PC-9 (cell line): ENCODE measurements around the gene CCDC85A. TPM values are rescaled to one million over a fixed set of nuclear protein-coding genes. Genes with fewer than 3 reads are reported as not detected.

Experiments used
- BruUV-seq: library from RNA; stranded (reverse); fragments of 400-500 nt; replicated peaks from 2 replicates; lab custom pipeline; 2021; lab: Mats Ljungman, UMichigan
- CTCF ChIA-PET: fragments of 300-600 bp; sonication (Branson Sonifier 250); formaldehyde crosslinking; loops from one replicate; lab custom pipeline; 2022; ENCODE audit warnings: antibody characterized with exemption; lab: Charles Lee
- POLR2A ChIA-PET: fragments of 300-600 bp; sonication (Branson Sonifier 250); formaldehyde crosslinking; loops from one replicate; lab custom pipeline; 2022; ENCODE audit warnings: antibody characterized with exemption; ENCODE audit not compliant: unreplicated experiment; lab: Charles Lee
- DNase-seq, 2 experiments: peaks; one replicate each; pipeline versions ENCODE4 v3.0.0 to v3.0.0-alpha.2; 2015 to 2022; ENCODE audit warnings: mixed read lengths in 1 of 2
- H2AFZ ChIP-seq: fragments of 200-600 bp; sonication (generic); 2 replicates; pipeline ENCODE4 v1.8.1; 2017; ENCODE audit warnings: antibody characterized with exemption
- H3F3A ChIP-seq: fragments of 200-600 bp; sonication (generic); 2 replicates; pipeline ENCODE4 v1.8.1; 2017; ENCODE audit warnings: antibody characterized with exemption, mild to moderate bottlenecking, low read depth; ENCODE audit not compliant: insufficient read depth
- H3K27ac ChIP-seq: fragments of 200-600 bp; sonication (generic); 2 replicates; pipeline ENCODE4 v1.6.1; 2016; ENCODE audit warnings: mixed run types
- H3K27me3 ChIP-seq: fragments of 200-600 bp; sonication (generic); 2 replicates; pipeline ENCODE4 v1.6.1; 2016; ENCODE audit warnings: low read depth, mixed run types; ENCODE audit not compliant: insufficient read depth
- H3K36me3 ChIP-seq: fragments of 200-600 bp; sonication (generic); 2 replicates; pipeline ENCODE4 v1.6.1; 2016; ENCODE audit warnings: low read depth, mixed run types
- H3K4me1 ChIP-seq: fragments of 200-600 bp; sonication (generic); replicated peaks from 2 replicates; pipeline ENCODE4 v1.6.1; 2016; ENCODE audit warnings: mixed run types; ENCODE audit not compliant: insufficient read depth
- H3K4me2 ChIP-seq: fragments of 200-600 bp; sonication (generic); 2 replicates; pipeline ENCODE4 v1.6.1; 2017; ENCODE audit warnings: mixed run types
- H3K4me3 ChIP-seq: fragments of 200-600 bp; sonication (generic); 2 replicates; pipeline ENCODE4 v1.6.1; 2016; ENCODE audit warnings: mixed run types
- H3K79me2 ChIP-seq: fragments of 200-600 bp; sonication (generic); 2 replicates; pipeline ENCODE4 v1.6.1; 2017; ENCODE audit warnings: low read depth, mixed run types
- H3K9me2 ChIP-seq: fragments of 200-600 bp; sonication (generic); 2 replicates; pipeline ENCODE4 v1.8.1; 2017; ENCODE audit warnings: mild to moderate bottlenecking; ENCODE audit not compliant: insufficient read depth
- H3K9me3 ChIP-seq: fragments of 200-600 bp; sonication (generic); 2 replicates; pipeline ENCODE4 v1.8.1; 2016; ENCODE audit warnings: low read depth; ENCODE audit not compliant: insufficient read depth
- H4K20me1 ChIP-seq: fragments of 200-600 bp; sonication (generic); 2 replicates; pipeline ENCODE4 v1.8.1; 2017; ENCODE audit not compliant: insufficient read depth
- CTCF ChIP-seq: fragments of 200-600 bp; sonication (generic); conservative IDR thresholded peaks from 2 replicates; pipeline ENCODE4 v1.6.1; 2017; ENCODE audit warnings: mixed run types, antibody characterized with exemption, mild to moderate bottlenecking, moderate library complexity
- EZH2 ChIP-seq: fragments of 200-600 bp; sonication (generic); IDR thresholded peaks from 2 replicates; pipeline ENCODE4 v1.8.0; 2017; ENCODE audit warnings: antibody characterized with exemption, low read depth
- intact Hi-C: fragments of 100-400 bp; cut with micrococcal nuclease; formaldehyde crosslinking; loops from one replicate; pipeline ENCODE4 v1.10.0; 2022; ENCODE audit not compliant: unreplicated experiment
- total RNA-seq: library from RNA; stranded (reverse); gene quantifications from 2 replicates; pipeline ENCODE4 v1.2.3, GENCODE V29; 2021

CCDC85A gene
- total RNA-seq, 1 experiment from 2014 or later, result not detected

GRCh38 chr2:56372071-56372656, 188.4 kb downstream of the CCDC85A start:
- H3K9me3 ChIP-seq, result no peaks in the 10 kb centered on the region
- H3K79me2 ChIP-seq, result no peaks in the 10 kb centered on the region
- H3K27ac ChIP-seq, result no peak overlapping the region
- H3F3A ChIP-seq, result no peaks in the 10 kb centered on the region
- intact Hi-C loops, result loop anchor here (5.0 kb wide), 1 partner anchor 975 kb away; no protein-coding TSS in a partner anchor
- no peak overlapping the region for H3K4me3 ChIP-seq
- no peaks in the 10 kb centered on the region for H3K4me1 ChIP-seq
- POLR2A ChIA-PET, result no interaction called here
- H3K36me3 ChIP-seq, result no peaks in the 10 kb centered on the region
- CTCF ChIA-PET, result no interaction called here
- H4K20me1 ChIP-seq, result no peaks in the 10 kb centered on the region
- no peak overlapping the region for H3K4me2 ChIP-seq
- no peak for DNase-seq
- no peak overlapping the region for H2AFZ ChIP-seq
- no peaks in the 10 kb centered on the region for H3K27me3 ChIP-seq
- TF ChIP-seq CTCF (no peak), EZH2 (no peak)
- H3K9me2 ChIP-seq, result no peaks in the 10 kb centered on the region
- no TSS peak for BruUV-seq

- Histone ChIP-seq H3K27me3 (no peaks in the 10 kb centered on the region), H4K20me1 (no peaks in the 10 kb centered on the region), H3K36me3 (no peaks in the 10 kb centered on the region), H3K4me3 (no peak overlapping the region), H3F3A (no peaks in the 10 kb centered on the region), H3K4me2 (no peak overlapping the region), H2AFZ (no peak overlapping the region), H3K9me3 (no peaks in the 10 kb centered on the region), H3K4me1 (no peaks in the 10 kb centered on the region), H3K79me2 (no peaks in the 10 kb centered on the region), H3K9me2 (no peaks in the 10 kb centered on the region), H3K27ac (no peak overlapping the region)
- TF ChIP-seq CTCF, result no peak
- TF ChIP-seq EZH2, result no peak
- CTCF ChIA-PET, result no interaction called here
- intact Hi-C loops, result no loop called here
- POLR2A ChIA-PET, result no interaction called here
- BruUV-seq, result no TSS peak
- DNase-seq, result no peak
These were observed 191.5 kb downstream of the CCDC85A start for GRCh38 chr2:56375251-56375650.

GRCh38 chr2:56376699-56377665, 193.2 kb downstream of the CCDC85A start:
- TF ChIP-seq CTCF (no peak), EZH2 (no peak)
- H3K4me2 ChIP-seq, result no peak overlapping the region
- H3K27me3 ChIP-seq, result no peaks in the 10 kb centered on the region
- H3K36me3 ChIP-seq, result no peaks in the 10 kb centered on the region
- no TSS peak for BruUV-seq
- DNase-seq, result no peak
- H3K9me3 ChIP-seq, result no peaks in the 10 kb centered on the region
- ChIA-PET CTCF (no interaction called here), POLR2A (no interaction called here)
- H3K9me2 ChIP-seq, result no peaks in the 10 kb centered on the region
- no peaks in the 10 kb centered on the region for H3F3A ChIP-seq
- no peak overlapping the region for H3K27ac ChIP-seq
- H4K20me1 ChIP-seq, result no peaks in the 10 kb centered on the region
- intact Hi-C loops, result no loop called here
- no peak overlapping the region for H2AFZ ChIP-seq
- no peak overlapping the region for H3K4me3 ChIP-seq
- H3K4me1 ChIP-seq, result no peaks in the 10 kb centered on the region
- H3K79me2 ChIP-seq, result no peaks in the 10 kb centered on the region
